GM12873 (cell line): Measurements from ENCODE around the gene HES3.

Experiments used
- TF ChIP-seq, protein P1 (sequence below): IDR thresholded peaks from 2 replicates; pipeline ENCODE4 v1.5.1; 2012; ENCODE audit warnings: low read depth, mild to moderate bottlenecking, moderate library complexity, low read length, control low read depth; ENCODE audit not compliant: insufficient read depth; ENCODE audit errors: missing control alignments

The HES3 gene

DNA sequence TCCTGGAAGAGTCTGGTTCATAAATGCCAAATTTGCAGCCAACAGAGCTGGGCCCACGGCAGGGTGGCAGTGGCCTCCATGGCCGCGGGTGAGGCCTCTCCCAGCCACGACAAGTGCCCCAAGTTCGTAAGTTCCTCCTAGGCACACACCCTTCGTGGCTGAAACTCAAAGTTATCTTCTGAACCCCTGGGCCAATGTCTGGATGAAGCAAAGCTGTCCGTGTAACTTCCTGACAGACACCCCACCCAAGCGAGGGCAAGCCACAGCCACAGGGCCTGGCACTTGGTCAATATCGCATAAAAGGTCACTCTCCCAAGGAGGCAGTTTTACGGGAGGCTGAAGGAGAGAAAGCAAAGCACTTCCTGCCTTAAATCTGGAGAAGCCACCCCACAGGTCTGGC, 44.7 kb downstream of the HES3 start:
- TF ChIP-seq, protein P1, sequence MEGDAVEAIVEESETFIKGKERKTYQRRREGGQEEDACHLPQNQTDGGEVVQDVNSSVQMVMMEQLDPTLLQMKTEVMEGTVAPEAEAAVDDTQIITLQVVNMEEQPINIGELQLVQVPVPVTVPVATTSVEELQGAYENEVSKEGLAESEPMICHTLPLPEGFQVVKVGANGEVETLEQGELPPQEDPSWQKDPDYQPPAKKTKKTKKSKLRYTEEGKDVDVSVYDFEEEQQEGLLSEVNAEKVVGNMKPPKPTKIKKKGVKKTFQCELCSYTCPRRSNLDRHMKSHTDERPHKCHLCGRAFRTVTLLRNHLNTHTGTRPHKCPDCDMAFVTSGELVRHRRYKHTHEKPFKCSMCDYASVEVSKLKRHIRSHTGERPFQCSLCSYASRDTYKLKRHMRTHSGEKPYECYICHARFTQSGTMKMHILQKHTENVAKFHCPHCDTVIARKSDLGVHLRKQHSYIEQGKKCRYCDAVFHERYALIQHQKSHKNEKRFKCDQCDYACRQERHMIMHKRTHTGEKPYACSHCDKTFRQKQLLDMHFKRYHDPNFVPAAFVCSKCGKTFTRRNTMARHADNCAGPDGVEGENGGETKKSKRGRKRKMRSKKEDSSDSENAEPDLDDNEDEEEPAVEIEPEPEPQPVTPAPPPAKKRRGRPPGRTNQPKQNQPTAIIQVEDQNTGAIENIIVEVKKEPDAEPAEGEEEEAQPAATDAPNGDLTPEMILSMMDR: no peak

DNA sequence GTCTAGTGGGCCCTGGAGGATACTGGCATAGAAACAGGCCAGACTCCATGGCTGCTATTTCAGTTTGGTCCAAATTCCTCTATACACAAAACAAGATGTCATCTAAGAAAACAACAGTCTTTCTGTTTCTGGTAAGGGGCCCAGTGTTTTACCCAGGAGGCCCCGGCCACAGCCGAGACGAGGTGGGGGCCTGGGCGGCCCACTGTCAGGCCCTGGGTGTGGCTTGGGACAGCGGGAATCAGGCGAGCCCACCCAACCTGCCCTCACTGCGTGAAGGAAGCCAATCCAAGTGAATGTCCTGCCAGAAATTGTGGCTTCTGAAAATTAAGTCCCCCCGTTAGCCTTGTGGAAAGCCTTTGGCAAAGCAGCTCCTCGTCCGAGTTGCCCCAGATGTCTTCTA, 48.1 kb downstream of the HES3 start:
- TF ChIP-seq, protein P1: no peak

DNA sequence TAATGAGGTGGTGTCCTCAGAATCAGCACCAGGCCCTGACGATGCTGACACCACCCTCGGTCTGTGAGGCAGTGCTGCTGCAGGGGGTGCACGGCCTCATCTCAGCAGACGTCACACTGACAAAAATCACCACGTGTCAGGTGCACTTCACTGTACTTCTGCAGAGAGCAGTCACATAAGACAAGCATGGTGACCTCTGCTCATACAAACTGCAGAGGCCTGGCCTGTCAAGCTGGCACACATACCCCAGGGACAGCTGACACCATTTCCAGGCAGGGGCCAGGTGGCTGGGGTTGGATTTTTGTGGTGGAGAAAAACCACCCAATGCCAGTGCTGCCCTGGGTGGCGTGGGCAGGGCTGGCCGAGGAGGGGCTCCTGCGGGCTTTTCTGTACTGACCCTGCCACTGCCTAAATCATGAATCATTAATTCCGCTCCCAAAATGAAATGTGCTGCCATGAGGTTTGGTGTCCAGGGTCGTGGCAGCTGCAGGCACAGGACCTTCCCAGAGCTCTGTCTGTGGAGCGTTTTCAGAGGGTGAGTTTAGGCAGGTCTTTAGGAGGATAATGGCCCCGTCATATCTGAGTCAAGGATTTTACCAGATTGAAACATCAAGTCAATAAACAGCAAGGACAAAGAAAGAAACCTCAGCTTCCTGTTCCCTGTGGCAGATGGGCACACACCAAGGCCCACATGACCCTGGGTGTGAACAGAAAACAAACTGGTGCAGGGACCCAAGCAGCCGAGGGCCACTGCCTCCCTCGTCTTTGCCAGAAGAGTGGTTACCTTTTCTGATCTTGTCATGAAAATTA, 50.3 kb downstream of the HES3 start:
- TF ChIP-seq, protein P1: no peak

DNA sequence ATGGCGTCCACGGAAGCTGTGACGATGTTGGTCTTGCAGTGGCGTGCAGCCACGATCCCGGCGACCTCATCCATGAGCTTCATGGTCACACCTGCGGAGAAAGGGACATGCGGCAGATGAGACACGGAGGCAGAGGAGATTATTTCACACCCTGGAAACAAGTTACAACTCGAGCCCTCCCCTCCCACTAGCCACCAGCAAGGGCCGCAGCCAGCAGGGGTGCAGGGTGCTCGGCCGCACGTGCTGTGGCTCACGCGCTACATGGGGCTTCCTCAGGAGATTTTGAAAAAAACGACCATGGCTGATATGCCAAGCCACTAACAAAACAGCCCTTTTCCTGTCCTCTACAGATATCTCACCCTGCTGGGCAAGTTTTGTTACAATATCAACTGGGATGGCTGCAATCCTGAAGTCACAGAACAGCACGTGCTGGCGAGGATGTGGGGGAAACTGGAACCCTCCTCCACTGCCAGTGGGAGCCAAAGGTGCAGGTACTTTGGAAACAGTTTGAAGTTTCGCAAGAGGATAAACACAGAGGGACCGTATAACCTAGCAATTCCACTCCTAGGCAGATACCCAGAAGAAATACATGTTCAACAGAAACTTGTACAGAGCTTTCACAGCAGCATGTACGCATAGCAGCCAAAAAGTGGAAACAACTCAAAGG, 51.0 kb downstream of the HES3 start:
- TF ChIP-seq, protein P1: no peak
